SK-MEL-5 (cell line): ENCODE data around the gene KRTAP20-1. TPM values are rescaled to one million over a fixed set of nuclear protein-coding genes. Genes with fewer than 3 reads are reported as not detected.

Experiments
- DNase-seq: peaks from one replicate; pipeline ENCODE4 v3.0.0-alpha.2; 2016; ENCODE audit warnings: low read depth, low spot score
- in situ Hi-C: cut with HindIII; loops from 2 replicates; pipeline ENCODE4 v1.10.0; 2016; ENCODE audit warnings: low sequenced_read_pairs, high pct_unique_total_duplicates, low pct_unique_long_range_greater_than_20kb
- polyA plus RNA-seq, 2 experiments: library from polyadenylated mRNA; depleted of rRNA; stranded (reverse); fragments of >200 nt; gene quantifications; 2 replicates each; pipeline ENCODE4 v1.2.3, GENCODE V29; 2015
- total RNA-seq: library from RNA; depleted of rRNA; stranded (reverse); fragments of >200 nt; shearing (Covaris generic); gene quantifications from 2 replicates; pipeline ENCODE4 v1.2.3, GENCODE V29; 2014; rRNA removed

The KRTAP20-1 gene, protein sequence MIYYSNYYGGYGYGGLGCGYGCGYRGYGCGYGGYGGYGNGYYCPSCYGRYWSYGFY
- not detected in 2 replicates for total RNA-seq
- not detected in 2 replicates for polyA plus RNA-seq (2015; cell fraction: cytosol; rRNA removed)
- not detected in 2 replicates for polyA plus RNA-seq (2015; cell fraction: nucleus; rRNA removed)

DNA sequence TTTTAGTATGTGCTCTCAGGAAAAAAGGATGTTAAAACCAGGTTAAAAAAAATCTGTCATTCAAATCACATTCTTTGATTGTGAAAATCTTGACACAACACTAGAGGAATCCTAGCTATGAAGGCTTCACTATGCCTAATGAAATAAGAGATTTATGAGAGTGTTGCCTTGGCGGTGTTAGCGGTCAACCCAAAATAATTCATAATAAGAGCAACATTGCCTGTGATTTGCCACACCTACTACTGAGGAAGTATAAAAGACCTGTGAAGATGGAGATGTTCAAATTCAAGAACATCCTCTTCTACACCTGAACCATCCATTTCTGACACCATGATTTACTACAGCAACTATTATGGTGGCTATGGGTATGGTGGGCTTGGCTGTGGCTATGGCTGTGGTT is at the start of gene KRTAP20-1:
Gene KRTAP20-1, plus strand, starts transcription at position 301 of the 400 bp plus-strand sequence. Its CDS starts 30 bp downstream, at position 331.
- no peak for DNase-seq
- in situ Hi-C loops: no loop called here

DNA sequence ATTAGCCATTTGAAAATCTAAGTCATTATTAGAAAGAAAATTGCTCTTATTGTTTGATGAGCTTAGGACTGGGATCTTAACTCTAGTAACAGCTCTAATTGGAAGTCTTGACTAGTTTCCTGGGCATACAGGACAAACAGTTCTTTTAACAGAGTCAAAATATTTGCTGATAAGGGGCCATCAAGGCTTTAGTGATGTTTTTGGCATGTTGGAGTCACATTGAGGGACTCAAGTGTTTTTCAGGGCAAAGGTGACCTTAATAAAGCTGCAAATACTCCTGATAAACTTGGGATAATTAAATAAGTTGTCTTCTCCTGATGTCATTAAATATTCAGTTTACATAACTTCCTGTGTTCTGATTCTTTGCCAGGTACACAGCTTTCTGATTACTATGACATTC is 48.6 kb upstream of the KRTAP20-1 start:
- DNase-seq: no peak
- in situ Hi-C loops: no loop called here

DNA sequence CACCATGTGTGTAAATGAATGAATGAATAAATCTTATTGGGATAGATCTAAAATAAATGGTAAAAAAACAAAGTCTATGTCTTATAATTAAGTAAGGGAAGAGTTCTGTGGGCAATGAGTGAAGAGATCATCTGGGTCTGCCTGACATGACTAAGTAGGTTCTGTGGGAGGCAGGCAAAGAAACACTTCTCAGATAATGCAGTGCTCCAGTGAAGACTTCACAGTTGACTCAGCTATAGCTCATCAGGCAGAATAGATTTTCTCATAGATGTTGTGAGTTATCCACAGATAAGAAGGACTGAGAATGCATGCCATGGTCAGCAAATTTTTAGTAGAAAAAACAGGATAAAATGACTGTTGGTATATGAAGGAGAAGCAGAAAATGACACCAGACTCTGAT is 38.5 kb upstream of the KRTAP20-1 start:
- DNase-seq: no peak
- in situ Hi-C loops: no loop called here

DNA sequence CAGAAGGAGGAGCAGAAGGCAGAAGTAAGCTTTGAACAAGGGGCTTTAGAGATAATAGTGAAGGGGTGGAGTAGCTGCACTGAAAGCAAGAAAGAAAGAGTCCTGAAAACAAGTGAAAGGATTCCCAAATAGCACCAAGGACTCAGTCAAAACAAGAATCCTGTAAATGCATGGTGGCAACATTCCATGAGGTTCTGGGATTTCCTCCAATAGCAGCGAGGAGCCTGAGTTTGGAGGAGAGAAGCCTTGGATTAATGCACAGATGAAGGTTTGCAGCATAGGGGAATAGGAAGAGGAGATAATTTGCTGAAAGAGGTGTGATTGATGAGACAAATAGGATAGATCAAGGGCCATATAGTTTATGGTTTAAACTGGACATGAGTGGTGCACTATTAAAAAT is 36.9 kb upstream of the KRTAP20-1 start:
- DNase-seq: no peak
- in situ Hi-C loops: no loop called here

DNA sequence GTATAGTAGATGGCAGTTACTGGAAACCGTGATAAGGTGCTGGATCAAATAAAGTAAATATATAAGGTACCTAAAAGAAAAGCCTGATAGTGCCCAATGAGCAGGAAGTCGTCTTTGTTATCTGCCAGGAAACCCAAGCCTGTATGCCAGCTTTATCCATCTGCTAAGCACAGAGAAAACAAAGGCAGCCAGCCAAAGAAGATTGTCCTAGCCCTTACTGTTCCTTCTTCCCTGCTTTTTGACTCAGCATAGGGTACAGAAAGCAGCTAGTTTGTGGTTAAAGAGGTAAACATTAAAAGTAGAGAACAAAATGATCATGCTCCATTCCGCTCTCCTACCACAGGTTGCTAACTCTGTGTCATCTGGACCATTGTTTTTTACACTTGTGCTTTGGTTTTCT is 36.1 kb upstream of the KRTAP20-1 start:
- no peak for DNase-seq
- in situ Hi-C loops: no loop called here

DNA sequence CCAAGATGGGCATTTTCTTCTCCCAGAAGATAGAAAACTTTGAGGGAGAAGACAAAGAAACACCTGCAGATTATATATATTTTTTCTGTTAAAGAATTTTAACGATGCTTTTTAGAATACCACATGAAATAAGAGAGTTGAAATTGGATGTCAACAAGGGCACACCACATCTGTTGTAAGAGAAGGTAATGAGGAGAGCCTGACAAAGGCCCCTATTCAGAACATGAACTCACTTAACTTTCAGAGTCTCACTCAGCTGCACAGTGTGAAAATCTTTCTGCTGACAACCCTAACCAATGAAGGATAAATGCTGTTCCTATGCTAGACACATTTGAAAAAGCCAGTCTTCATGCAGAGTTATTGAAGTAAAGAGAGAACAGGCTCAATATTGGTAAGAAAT is 33.4 kb upstream of the KRTAP20-1 start:
- peak; percentile 11 for DNase-seq
- in situ Hi-C loops: no loop called here

DNA sequence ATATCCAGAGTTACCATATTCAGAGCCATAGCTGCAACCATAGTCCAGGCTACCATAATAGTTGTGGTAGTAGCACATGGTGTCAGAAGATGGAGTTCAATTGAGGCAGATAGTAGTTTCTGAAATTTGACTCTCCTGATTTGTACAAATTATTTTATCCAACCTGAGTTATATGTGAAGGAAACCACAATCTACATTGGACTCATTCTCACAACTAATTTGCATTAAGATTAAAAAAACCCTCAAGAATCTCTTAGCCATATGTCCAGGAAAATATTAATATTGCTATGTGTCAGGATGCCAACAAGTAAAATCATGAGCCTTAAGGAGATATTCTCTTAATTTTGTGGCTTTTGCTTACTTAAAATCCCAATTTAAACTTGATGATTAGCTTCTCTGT is 25.9 kb upstream of the KRTAP20-1 start, which contains the start of gene KRTAP22-2:
Gene KRTAP22-2, minus strand, starts transcription at position 101 of the 400 bp plus-strand sequence.
- in situ Hi-C loops: no loop called here
- no peak for DNase-seq

DNA sequence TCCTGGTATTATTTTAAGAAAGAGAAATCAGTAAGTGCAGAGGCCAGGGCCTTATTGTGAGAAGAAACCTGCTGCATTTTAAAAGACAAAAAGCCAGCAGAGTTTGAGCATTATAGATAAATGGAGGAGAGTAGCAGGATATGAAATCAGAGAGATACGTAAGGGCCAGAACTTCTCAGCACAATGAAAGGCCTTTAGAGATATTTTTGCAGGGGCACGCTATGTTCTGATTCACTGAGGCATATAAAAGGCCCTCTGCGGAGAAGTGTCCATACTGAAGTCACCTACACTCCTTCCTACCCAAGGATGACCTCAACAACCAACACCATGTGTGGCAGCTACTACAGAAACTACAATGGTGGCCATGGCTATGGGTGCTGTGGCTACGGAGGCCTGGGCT is 24.1 kb upstream of the KRTAP20-1 start, which contains the start of gene KRTAP6-3:
Gene KRTAP6-3, plus strand, starts transcription at position 301 of the 400 bp plus-strand sequence. Its CDS starts 6 bp downstream, at position 307.
- in situ Hi-C loops: no loop called here
- DNase-seq: no peak

DNA sequence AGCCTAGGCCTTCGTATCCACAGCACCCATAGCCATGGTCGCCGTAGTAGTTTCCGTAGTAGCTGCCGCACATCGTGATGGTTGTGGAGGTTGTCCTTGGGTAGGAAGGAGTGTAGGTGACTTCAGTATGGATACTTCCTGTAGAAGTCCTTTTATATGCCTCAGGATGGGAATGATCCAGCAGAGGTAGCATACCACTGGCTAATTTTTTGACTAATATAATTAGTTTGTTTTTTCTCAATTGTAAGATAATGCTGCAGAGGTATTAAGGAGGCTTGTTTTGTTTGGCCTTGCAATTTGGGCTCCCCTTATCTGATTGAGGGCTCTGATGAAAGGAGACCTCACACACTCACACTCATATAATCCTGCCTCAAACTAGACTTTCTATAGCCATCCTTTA is 17.4 kb upstream of the KRTAP20-1 start, which contains the start of gene KRTAP6-2:
Gene KRTAP6-2, minus strand, starts transcription at position 101 of the 400 bp plus-strand sequence. Its CDS starts 28 bp downstream, at position 73.
- in situ Hi-C loops: no loop called here

DNA sequence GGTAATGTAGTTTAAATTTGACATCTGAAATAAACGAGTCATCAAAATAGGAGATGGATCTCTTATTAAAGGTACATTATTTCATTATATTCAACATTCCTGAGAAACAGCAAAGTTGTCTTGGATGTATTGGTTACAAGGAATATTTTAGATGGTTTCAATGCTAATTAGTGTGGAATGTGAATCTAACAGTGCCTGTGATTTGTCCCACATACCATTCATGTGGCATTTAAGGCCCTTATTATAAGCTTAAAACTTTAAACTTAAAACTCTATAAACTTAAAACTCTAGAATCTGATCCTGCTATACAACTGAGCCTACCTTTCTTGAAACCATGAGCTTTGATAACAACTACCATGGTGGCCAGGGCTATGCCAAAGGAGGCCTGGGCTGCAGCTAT is 15.4 kb upstream of the KRTAP20-1 start, which contains the start of gene KRTAP22-1:
Gene KRTAP22-1, plus strand, starts transcription at position 301 of the 400 bp plus-strand sequence.
- in situ Hi-C loops: no loop called here
- no peak for DNase-seq

More for the DNA sequence above, 17.4 kb upstream of the KRTAP20-1 start, which contains the start of gene KRTAP6-2:
- DNase-seq: no peak

DNA sequence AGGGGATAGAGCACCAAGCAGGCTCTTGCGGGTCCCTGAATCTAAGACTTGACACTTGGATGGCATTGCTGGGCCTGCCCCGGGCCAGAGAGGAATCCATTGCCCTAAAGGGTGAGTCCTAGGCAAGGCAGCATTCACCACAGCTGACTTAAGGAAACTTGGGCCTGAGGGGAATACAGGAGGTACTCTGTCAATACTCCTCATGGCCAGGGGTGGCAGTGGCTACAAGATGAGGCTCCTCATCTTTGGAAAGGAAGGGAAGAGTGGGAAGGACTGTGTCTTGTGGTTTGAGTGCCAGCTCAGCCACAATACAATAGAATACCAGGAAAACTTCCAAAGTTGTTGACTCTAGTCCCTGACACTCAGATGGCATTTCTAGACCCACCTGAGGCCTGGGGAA is 10.3 kb upstream of the KRTAP20-1 start:
- DNase-seq: peak; percentile 22
- in situ Hi-C loops: no loop called here

DNA sequence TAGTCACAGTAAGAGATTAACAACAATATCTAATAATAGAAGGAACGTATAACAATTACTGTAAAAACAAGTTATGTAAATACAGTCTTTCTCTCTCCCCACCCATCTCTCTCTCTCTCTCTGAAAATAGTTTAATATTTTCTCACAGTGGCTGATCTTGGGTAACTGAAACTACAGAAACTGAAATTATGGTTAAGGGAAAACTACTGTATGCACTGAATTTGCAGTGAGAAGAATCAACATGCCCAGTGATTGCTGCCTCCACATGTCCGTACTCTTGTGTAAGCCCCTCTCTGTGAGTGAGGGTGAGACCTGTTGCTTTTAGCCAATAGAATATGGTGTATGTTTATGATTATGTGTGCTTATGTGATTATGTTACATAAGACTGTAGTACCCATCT is 4.1 kb upstream of the KRTAP20-1 start:
- in situ Hi-C loops: no loop called here
- DNase-seq: no peak

DNA sequence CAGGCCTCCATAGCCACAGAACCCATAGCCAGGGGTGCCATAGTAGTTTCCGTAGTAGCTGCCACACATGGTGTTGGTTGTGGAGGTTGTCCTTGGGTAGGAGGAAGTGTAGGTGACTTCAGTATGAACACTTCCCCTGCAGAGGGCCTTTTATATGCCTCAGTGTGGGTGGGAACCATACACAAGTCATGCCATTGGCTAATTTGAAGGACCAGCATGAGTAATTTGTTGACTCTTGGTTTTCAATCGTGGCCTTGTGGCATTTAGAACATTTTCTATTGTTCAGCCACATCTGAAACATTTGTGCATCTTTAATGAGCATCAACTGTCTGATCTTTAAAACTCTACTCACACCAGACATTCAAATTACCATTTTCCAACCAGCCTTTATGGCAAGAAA is 2.4 kb upstream of the KRTAP20-1 start, which contains the start of gene KRTAP6-1:
Gene KRTAP6-1, minus strand, starts transcription at position 95 of the 400 bp plus-strand sequence. Its CDS starts 26 bp downstream, at position 69.
- no peak for DNase-seq
- in situ Hi-C loops: no loop called here

DNA sequence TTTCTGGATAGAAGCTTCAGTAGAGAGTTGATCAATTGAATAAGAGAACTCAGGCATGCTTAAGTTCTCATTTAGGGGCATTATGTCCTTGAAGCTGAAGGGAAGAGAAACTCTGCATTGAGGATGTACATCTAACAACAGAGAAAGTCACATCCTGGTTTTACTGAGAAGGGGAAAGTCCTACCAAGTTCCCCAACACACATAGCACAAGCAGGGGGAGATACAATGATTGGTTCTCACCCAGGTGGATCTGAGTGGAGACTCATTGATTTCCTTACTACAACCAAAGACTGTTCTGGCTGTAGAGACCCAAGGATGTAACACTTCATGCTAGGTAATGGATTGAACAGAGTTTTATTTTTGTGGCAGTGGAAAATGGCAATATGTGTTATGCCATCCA is 1.0 kb upstream of the KRTAP20-1 start:
- in situ Hi-C loops: no loop called here
- no peak for DNase-seq

DNA sequence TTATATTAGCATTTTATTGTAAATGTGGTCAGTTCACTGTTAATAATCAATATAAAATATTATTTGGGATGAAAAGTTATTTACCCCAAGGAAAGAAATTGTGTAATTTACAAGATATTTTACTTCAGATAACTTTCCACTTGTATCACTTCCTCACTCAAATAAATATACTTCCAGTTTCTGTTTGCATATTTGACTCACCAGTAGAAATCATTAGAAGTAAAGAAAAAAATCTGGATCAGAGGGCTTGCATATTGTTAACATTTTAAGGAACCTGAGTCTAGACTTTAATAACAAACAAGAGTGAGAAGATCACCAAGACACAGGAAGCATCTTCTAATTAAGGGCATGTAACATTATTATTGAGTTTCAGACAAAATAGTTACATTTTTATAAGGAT is 3.9 kb downstream of the KRTAP20-1 start:
- no peak for DNase-seq
- in situ Hi-C loops: no loop called here

DNA sequence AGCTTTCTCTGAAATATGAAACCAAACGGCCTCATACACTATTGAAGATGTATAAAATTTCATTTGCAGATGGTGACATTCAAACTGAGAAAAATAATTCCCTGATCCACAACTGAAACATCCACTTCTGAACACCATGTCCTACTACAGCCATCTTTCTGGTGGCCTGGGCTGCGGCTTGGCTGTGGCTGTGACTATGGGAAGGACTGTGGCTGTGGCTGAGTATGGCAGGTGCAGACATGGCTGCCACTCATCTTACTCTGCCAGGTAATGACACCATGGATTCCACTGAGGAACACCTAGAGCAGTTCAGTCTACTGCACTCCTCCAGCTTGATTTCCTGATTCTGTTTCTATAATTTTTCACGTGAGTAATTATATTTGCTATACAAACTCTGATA is 4.3 kb downstream of the KRTAP20-1 start, which contains the start of gene KRTAP20-4:
Gene KRTAP20-4, plus strand, starts transcription at position 106 of the 400 bp plus-strand sequence.
- in situ Hi-C loops: no loop called here
- no peak for DNase-seq

DNA sequence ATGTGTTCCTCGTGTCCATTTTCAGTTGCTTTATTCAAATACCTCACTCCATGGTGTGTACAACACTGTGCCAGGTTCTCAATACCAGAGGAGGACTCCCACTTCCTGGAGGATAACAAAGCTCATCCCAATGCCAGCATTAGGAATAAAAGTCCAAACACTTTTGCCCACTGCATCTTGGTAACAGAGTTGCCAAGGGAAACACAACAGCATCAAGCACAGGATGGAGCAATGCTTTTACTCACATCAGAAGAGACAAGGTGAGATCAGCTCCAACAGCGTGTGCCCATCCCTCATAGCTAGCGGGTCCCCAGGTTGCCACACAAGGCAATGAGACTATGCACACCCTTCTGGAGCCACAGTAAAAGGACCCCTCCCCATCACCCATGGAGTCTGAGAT is 7.1 kb downstream of the KRTAP20-1 start:
- in situ Hi-C loops: no loop called here
- no peak for DNase-seq

DNA sequence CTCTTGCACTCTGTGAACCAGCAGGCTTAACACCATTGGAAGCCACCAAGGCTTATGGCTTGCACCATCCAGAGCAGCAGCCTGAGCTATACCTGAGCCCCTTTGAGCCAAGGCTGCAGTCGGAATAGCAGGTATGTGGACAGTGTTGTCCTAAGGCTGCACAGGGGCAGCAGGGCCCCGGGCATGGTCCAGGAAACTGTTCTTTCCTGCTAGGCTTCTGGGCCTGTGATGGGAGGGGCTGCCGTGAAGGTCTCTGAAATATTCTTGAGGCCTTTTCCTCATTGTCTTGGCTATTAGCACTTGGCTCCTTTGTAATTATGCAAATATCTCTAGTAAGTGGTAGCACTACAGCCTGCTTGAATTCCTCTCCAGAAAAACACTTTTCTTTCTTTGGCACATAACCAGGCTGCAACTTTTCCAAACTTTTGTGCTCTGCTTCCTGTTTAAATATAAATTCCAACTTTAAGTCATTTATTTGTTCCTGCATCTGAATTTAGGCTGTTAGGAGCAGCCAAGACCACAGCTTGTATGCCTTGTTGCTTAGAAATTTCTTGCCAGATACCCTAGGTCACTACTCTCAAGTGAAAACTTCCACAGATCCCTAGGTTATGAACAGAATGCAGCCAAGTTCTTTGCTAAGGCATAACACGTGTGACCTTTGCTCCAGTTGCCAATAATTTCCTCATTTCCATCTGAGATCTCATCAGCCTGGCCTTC is 9.4 kb downstream of the KRTAP20-1 start:
- in situ Hi-C loops: no loop called here
- DNase-seq: no peak

DNA sequence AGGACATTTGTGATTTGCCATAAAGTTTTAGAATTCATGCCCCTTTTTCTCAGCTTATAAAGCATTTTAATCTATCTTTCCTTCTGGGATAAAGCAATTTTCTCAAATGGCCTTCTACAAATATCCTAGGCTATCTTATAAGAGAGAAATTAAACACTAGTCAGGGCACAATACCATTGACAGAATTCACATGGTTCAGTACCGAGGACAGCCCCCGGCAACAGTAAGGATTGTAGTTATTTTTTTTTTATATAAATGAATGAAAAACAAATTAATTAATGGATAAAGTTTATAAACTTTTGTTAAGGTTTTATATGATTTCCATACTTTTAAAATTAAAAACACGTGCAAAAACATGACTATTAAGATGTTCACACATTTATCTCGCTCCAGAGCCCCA is 11.9 kb downstream of the KRTAP20-1 start:
- no peak for DNase-seq
- in situ Hi-C loops: no loop called here
